SK-N-SH (cell line): Measurements from ENCODE around the gene AGBL4. TPM values are rescaled to one million over a fixed set of nuclear protein-coding genes. Genes with fewer than 3 reads are reported as not detected.

Experiments
- CTCF ChIA-PET: fragments of 300-600, 350-600 bp; formaldehyde crosslinking; extraction: SDS; loops from one replicate; lab custom pipeline; 2021; lab: Yijun Ruan, JAX
- POLR2A ChIA-PET: fragments of 350-600 bp; sonication (Branson Sonifier 250); formaldehyde crosslinking; extraction: SDS; loops from one replicate; lab custom pipeline; 2020; ENCODE audit warnings: antibody characterized with exemption, inconsistent platforms; lab: Yijun Ruan, JAX
- DNase-seq: peaks from one replicate; pipeline ENCODE4 v3.0.0; 2012
- H2AFZ ChIP-seq: fragments of 200-600 bp; sonication (generic); 2 replicates; pipeline ENCODE4 v1.8.1; 2016; ENCODE audit warnings: antibody characterized with exemption, mild to moderate bottlenecking, low read depth
- H3F3A ChIP-seq: fragments of 200-600 bp; sonication (generic); replicated peaks from 2 replicates; pipeline ENCODE3; 2016; ENCODE audit warnings: antibody characterized with exemption, mild to moderate bottlenecking; ENCODE audit not compliant: insufficient read depth
- H3K27ac ChIP-seq, 2 experiments: fragments of 200-500 bp in 1 of 2; fragments of 200-600 bp in 1 of 2; sonication (Bioruptor generic) in 1 of 2; sonication (generic), shearing (Covaris generic) in 1 of 2; 2 replicates each; pipeline versions ENCODE4 v1.5.1 to v1.6.1; 2014 to 2016; ENCODE audit warnings: low read depth in 2 of 2, inconsistent platforms in 1 of 2, low read length in 1 of 2, mild to moderate bottlenecking in 1 of 2, mixed read lengths in 1 of 2
- H3K27me3 ChIP-seq: fragments of 200-600 bp; sonication (generic), shearing (Covaris generic); 2 replicates; pipeline ENCODE4 v1.6.1; 2016; ENCODE audit warnings: mixed run types; ENCODE audit not compliant: insufficient read depth
- H3K36me3 ChIP-seq, 2 experiments: fragments of 200-500 bp in 1 of 2; fragments of 200-600 bp in 1 of 2; sonication (Bioruptor generic) in 1 of 2; sonication (generic) in 1 of 2; replicated peaks in 1 of 2; 2 replicates each; pipeline versions ENCODE3 to v1.5.1; 2014 to 2016; ENCODE audit warnings: low read length in 1 of 2, mild to moderate bottlenecking in 1 of 2; ENCODE audit not compliant: insufficient read depth in 2 of 2, control insufficient read depth in 1 of 2
- H3K4me1 ChIP-seq, 2 experiments: fragments of 200-500 bp in 1 of 2; fragments of 200-600 bp in 1 of 2; sonication (Bioruptor generic) in 1 of 2; sonication (generic), shearing (Covaris generic) in 1 of 2; 2 replicates each; pipeline versions ENCODE4 v1.5.1 to v1.6.1; 2014 to 2016; ENCODE audit warnings: low read depth in 1 of 2, low read length in 1 of 2, mixed run types in 1 of 2; ENCODE audit not compliant: insufficient read depth in 2 of 2, control insufficient read depth in 1 of 2
- H3K4me2 ChIP-seq: fragments of 200-600 bp; sonication (generic), shearing (Covaris generic); 2 replicates; pipeline ENCODE4 v1.6.1; 2017; ENCODE audit warnings: mixed run types
- H3K4me3 ChIP-seq, 2 experiments: fragments of 200-500 bp in 1 of 2; fragments of 200-600 bp in 1 of 2; sonication (Bioruptor generic) in 1 of 2; sonication (generic), shearing (Covaris generic) in 1 of 2; 2 replicates each; pipeline versions ENCODE4 v1.5.1 to v1.8.1; 2014 to 2016; ENCODE audit warnings: low read depth in 2 of 2, inconsistent platforms in 1 of 2, low read length in 1 of 2, mild to moderate bottlenecking in 1 of 2, mixed read lengths in 1 of 2, moderate library complexity in 1 of 2
- H3K79me2 ChIP-seq: fragments of 200-600 bp; sonication (generic); 2 replicates; pipeline ENCODE4 v1.8.1; 2017; ENCODE audit warnings: mild to moderate bottlenecking; ENCODE audit not compliant: insufficient read depth
- H3K9ac ChIP-seq: fragments of 200-600 bp; sonication (generic); 2 replicates; pipeline ENCODE4 v1.6.1; 2017; ENCODE audit warnings: mixed run types
- H3K9me2 ChIP-seq: fragments of 200-600 bp; sonication (generic); 2 replicates; pipeline ENCODE4 v1.6.1; 2017; ENCODE audit warnings: mixed run types
- H3K9me3 ChIP-seq: fragments of 200-600 bp; sonication (generic); 2 replicates; pipeline ENCODE4 v1.6.1; 2017; ENCODE audit warnings: mixed run types, mild to moderate bottlenecking, moderate library complexity
- H4K20me1 ChIP-seq: fragments of 200-600 bp; sonication (generic); 2 replicates; pipeline ENCODE4 v1.6.1; 2017; ENCODE audit warnings: mild to moderate bottlenecking, mixed run types; ENCODE audit not compliant: insufficient read depth
- FOXJ3 ChIP-seq: sonication (generic); formaldehyde crosslinking; IDR thresholded peaks from 2 replicates; pipeline ENCODE4 v1.5.1; 2020; ENCODE audit warnings: mild to moderate bottlenecking, missing genetic modification reagents
- GABPA ChIP-seq: IDR thresholded peaks from 2 replicates; pipeline ENCODE4 v1.4.0; 2012; ENCODE audit warnings: low read depth, mild to moderate bottlenecking
- IRF3 ChIP-seq: fragments of 150-350 bp; IDR thresholded peaks from 2 replicates; pipeline ENCODE4 v1.6.1; 2016; ENCODE audit warnings: mild to moderate bottlenecking, low read depth, low read length
- JUND ChIP-seq: IDR thresholded peaks from 2 replicates; pipeline ENCODE4 v1.4.0; 2012
- MXI1 ChIP-seq: IDR thresholded peaks from 2 replicates; pipeline ENCODE4 v1.6.1; 2012; ENCODE audit warnings: mild to moderate bottlenecking, low read depth, low read length, improper control_type of control experiment
- PBX3 ChIP-seq: IDR thresholded peaks from 2 replicates; pipeline ENCODE4; 2012
- RCOR1 ChIP-seq: fragments of 150-350 bp; IDR thresholded peaks from 2 replicates; pipeline ENCODE4 v1.6.1; 2017; ENCODE audit warnings: antibody characterized with exemption, low read length
- REST ChIP-seq: IDR thresholded peaks from 2 replicates; pipeline ENCODE4 v1.6.1; 2012; ENCODE audit warnings: mild to moderate bottlenecking, low read depth, low read length, moderate library complexity
- SMC3 ChIP-seq: IDR thresholded peaks from 2 replicates; pipeline ENCODE4 v1.6.1; 2012; ENCODE audit warnings: low read depth, low read length, improper control_type of control experiment
- TAF1 ChIP-seq: IDR thresholded peaks from 2 replicates; pipeline ENCODE4 v1.6.1; 2012; ENCODE audit warnings: low read depth, mild to moderate bottlenecking, low read length, moderate library complexity, borderline replicate concordance
- WGBS: methylation state at CpG from one replicate; pipeline ENCODE4 v1.1.6; 2017; ENCODE audit warnings: low lambda C conversion rate; 5-methylcytosine and 5-hydroxymethylcytosine counted together
- polyA plus RNA-seq, 3 experiments: library from polyadenylated mRNA; depleted of rRNA; stranded (reverse); fragments of >200 nt; gene quantifications; 2 replicates each; pipeline ENCODE4 v1.2.3, GENCODE V29; 2012

The AGBL4 gene
- polyA plus RNA-seq, 1 of the 3 experiments (the other 2 are of a cell fraction): 0.07 TPM

- Histone ChIP-seq H3K4me1 (peaks cover 0 to 18% of the 10 kb centered on the region in 2 experiments; a peak in 2 of 4 replicates), H3K9ac (no peak overlapping the region), H3K9me3 (no peaks in the 10 kb centered on the region), H3K27ac (no peak overlapping the region), H4K20me1 (no peaks in the 10 kb centered on the region), H3K4me3 (no peak overlapping the region), H3F3A (no peaks in the 10 kb centered on the region), H3K27me3 (no peaks in the 10 kb centered on the region), H3K9me2 (no peaks in the 10 kb centered on the region), H2AFZ (no peak overlapping the region), H3K36me3 (no peaks in the 10 kb centered on the region), H3K4me2 (no peak overlapping the region), H3K79me2 (no peaks in the 10 kb centered on the region)
- DNase-seq: no peak
- POLR2A ChIA-PET: no interaction called here
- no peak for TF ChIP-seq RCOR1
- TF ChIP-seq GABPA: no peak
- no peak for TF ChIP-seq MXI1
- TF ChIP-seq JUND: no peak
- TF ChIP-seq FOXJ3 (CRISPR knock-in tag): no peak
- TF ChIP-seq REST: no peak
- no peak for TF ChIP-seq PBX3
- no peak for TF ChIP-seq IRF3
- TF ChIP-seq SMC3: no peak
- no peak for TF ChIP-seq TAF1
- CTCF ChIA-PET: interaction anchor here (1.4 to 2.0 kb wide), 2 partner anchors 8 to 39 kb away, joined by 4 to 7 read pairs; no protein-coding TSS in a partner anchor
- WGBS: 86% methylated on average over 2 of the region's 2 CpGs
These were observed 1411.9 kb downstream of the AGBL4 start for GRCh38 chr1:48611841-48612240.
